ENCODE data around the gene RGPD5. TPM values are rescaled to one million over a fixed set of nuclear protein-coding genes. Genes with fewer than 3 reads are reported as not detected.

Gene RGPD5
- 25.4 and 46.1 TPM in 2 replicates for total RNA-seq

GRCh38 chr2:109794074-109794737 lies at the start of gene RGPD5:
RGPD5 (plus strand) TSS chr2:109794305; CDS start chr2:109794466, 161 bp downstream.

GRCh38 chr2:109898462-109899336 lies 104.6 kb downstream of the RGPD5 start, which contains the start of gene LIMS3:
LIMS3 (plus strand) TSS chr2:109898688; CDS start chr2:109898729, 41 bp downstream.

Other genes with a start within 250 kb of the RGPD5 start
- 81.2 and 93.5 TPM in 2 replicates for gene SEPTIN10, start 180.3 kb upstream of the RGPD5 start, total RNA-seq
- gene SOWAHC, start 179.9 kb upstream of the RGPD5 start, total RNA-seq = 4.9 and 5.9 TPM in 2 replicates
- 5.5 and 11.4 TPM in 2 replicates for gene LIMS3, start 104.4 kb downstream of the RGPD5 start, total RNA-seq